HepG2 (cell line): Measurements from ENCODE around the gene SF3B5. TPM values are rescaled to one million over a fixed set of nuclear protein-coding genes. Genes with fewer than 3 reads are reported as not detected.

Experiments
- CBFB ChIP-seq: sonication (generic); formaldehyde crosslinking; IDR thresholded peaks from 2 replicates; pipeline ENCODE4 v1.4.0; 2020; ENCODE audit warnings: missing genetic modification reagents
- CENPBD1 ChIP-seq: sonication (generic); formaldehyde crosslinking; IDR thresholded peaks from 2 replicates; pipeline ENCODE4 v1.8.0; 2022; ENCODE audit warnings: missing genetic modification reagents, low read depth, mild to moderate bottlenecking, borderline replicate concordance
- DBP ChIP-seq: sonication (generic); formaldehyde crosslinking; IDR thresholded peaks from 2 replicates; pipeline ENCODE4 v1.4.0; 2020; ENCODE audit warnings: missing genetic modification reagents; ENCODE audit errors: not compliant biosample characterization
- ERF ChIP-seq: IDR thresholded peaks from 2 replicates; pipeline ENCODE4 v1.6.1; 2018; ENCODE audit warnings: missing biosample characterization, missing genetic modification reagents
- FIP1L1 ChIP-seq: fragments of 200-400 bp; formaldehyde crosslinking; IDR thresholded peaks from 2 replicates; pipeline ENCODE4 v1.6.1; 2018; ENCODE audit warnings: low read depth, mild to moderate bottlenecking, low read length, moderate library complexity, borderline replicate concordance; ENCODE audit not compliant: insufficient read depth
- FOSL1 ChIP-seq: sonication (generic); formaldehyde crosslinking; IDR thresholded peaks from 2 replicates; pipeline ENCODE4 v1.9.0; 2021; ENCODE audit warnings: missing genetic modification reagents, borderline replicate concordance
- GFI1 ChIP-seq: sonication (generic); formaldehyde crosslinking; IDR thresholded peaks from 2 replicates; pipeline ENCODE4 v1.5.0; 2020; ENCODE audit warnings: missing genetic modification reagents, mild to moderate bottlenecking, borderline replicate concordance
- GZF1 ChIP-seq: sonication (generic); formaldehyde crosslinking; IDR thresholded peaks from 2 replicates; pipeline ENCODE4 v1.5.1; 2020; ENCODE audit warnings: mild to moderate bottlenecking, missing genetic modification reagents
- MAFF ChIP-seq: IDR thresholded peaks from 2 replicates; pipeline ENCODE4 v1.6.1; 2011; ENCODE audit warnings: low read depth, low read length, improper control_type of control experiment
- NFRKB ChIP-seq: fragments of 450-650 bp; IDR thresholded peaks from 2 replicates; pipeline ENCODE4 v1.6.1; 2017
- NFYB ChIP-seq: sonication (generic); formaldehyde crosslinking; IDR thresholded peaks from 2 replicates; pipeline ENCODE4 v1.4.0; 2020; ENCODE audit warnings: missing genetic modification reagents
- SMYD3 ChIP-seq: sonication (generic); formaldehyde crosslinking; IDR thresholded peaks from 2 replicates; pipeline ENCODE4 v1.8.1; 2023; ENCODE audit warnings: mild to moderate bottlenecking, missing genetic modification reagents
- TRIM24 ChIP-seq: sonication (generic); formaldehyde crosslinking; IDR thresholded peaks from 2 replicates; pipeline ENCODE4 v1.8.0; 2022; ENCODE audit warnings: mild to moderate bottlenecking, missing genetic modification reagents
- ZBTB3 ChIP-seq: sonication (generic); formaldehyde crosslinking; IDR thresholded peaks from 2 replicates; pipeline ENCODE4 v1.4.0; 2020; ENCODE audit warnings: low read depth, mild to moderate bottlenecking, moderate library complexity, missing genetic modification reagents, borderline replicate concordance
- ZEB1 ChIP-seq: IDR thresholded peaks from 2 replicates; pipeline ENCODE4 v1.6.1; 2012; ENCODE audit warnings: mild to moderate bottlenecking, low read depth, inconsistent platforms; ENCODE audit not compliant: insufficient replicate concordance
- ZFAT ChIP-seq: sonication (generic); formaldehyde crosslinking; conservative IDR thresholded peaks from 2 replicates; pipeline ENCODE4 v1.8.1; 2023; ENCODE audit warnings: missing genetic modification reagents, inconsistent platforms
- ZFP90 ChIP-seq: sonication (generic); formaldehyde crosslinking; IDR thresholded peaks from 2 replicates; pipeline ENCODE4 v1.8.0; 2022; ENCODE audit warnings: missing genetic modification reagents, mild to moderate bottlenecking, inconsistent platforms, borderline replicate concordance
- ZNF205 ChIP-seq: IDR thresholded peaks from 2 replicates; pipeline ENCODE4 v1.6.1; 2018; ENCODE audit warnings: missing biosample characterization, missing genetic modification reagents
- ZNF235 ChIP-seq: sonication (generic); formaldehyde crosslinking; IDR thresholded peaks from 2 replicates; pipeline ENCODE4 v1.8.1; 2023; ENCODE audit warnings: mild to moderate bottlenecking, missing genetic modification reagents, borderline replicate concordance
- ZNF30 ChIP-seq: sonication (generic); formaldehyde crosslinking; IDR thresholded peaks from 2 replicates; pipeline ENCODE4 v1.5.0; 2020; ENCODE audit warnings: mild to moderate bottlenecking, missing genetic modification reagents
- ZNF431 ChIP-seq: sonication (generic); formaldehyde crosslinking; IDR thresholded peaks from 2 replicates; pipeline ENCODE4 v1.9.0; 2022; ENCODE audit warnings: missing genetic modification reagents, low read depth, mild to moderate bottlenecking, borderline replicate concordance
- ZNF607 ChIP-seq: sonication (generic); formaldehyde crosslinking; IDR thresholded peaks from 2 replicates; pipeline ENCODE4 v1.5.1; 2020; ENCODE audit warnings: missing genetic modification reagents, mild to moderate bottlenecking, borderline replicate concordance
- ZNF749 ChIP-seq: sonication (generic); formaldehyde crosslinking; IDR thresholded peaks from 2 replicates; pipeline ENCODE4 v1.8.0; 2022; ENCODE audit warnings: mild to moderate bottlenecking, missing genetic modification reagents, moderate library complexity, borderline replicate concordance
- ZSCAN9 ChIP-seq: IDR thresholded peaks from 2 replicates; pipeline ENCODE4 v1.6.1; 2016; ENCODE audit warnings: borderline replicate concordance
- ZZZ3 ChIP-seq: sonication (generic); formaldehyde crosslinking; IDR thresholded peaks from 2 replicates; pipeline ENCODE4 v1.4.0; 2020; ENCODE audit warnings: missing genetic modification reagents, mild to moderate bottlenecking, borderline replicate concordance
- polyA plus RNA-seq, 8 experiments: library from polyadenylated mRNA; depleted of rRNA in 3 of 8; stranded (reverse) in 7 of 8; unstranded in 1 of 8; fragments of >200 nt; fragmentation: Illumina TruSeq in 4 of 8; extraction: Trizol in 4 of 8; gene quantifications; 2 replicates each; pipeline versions ENCODE4 v1.2.1 to v1.2.3, GENCODE V29; 2011 to 2016; ENCODE audit warnings: low read depth in 4 of 8, missing spikeins in 1 of 8, mixed read lengths in 1 of 8; ENCODE audit not compliant: insufficient read depth in 1 of 8
- total RNA-seq, 5 experiments: library from RNA; depleted of rRNA; stranded (reverse); fragments of >200 nt; fragmentation: Illumina TruSeq; extraction: Trizol; gene quantifications; 2 replicates each; pipeline ENCODE4 v1.2.3, GENCODE V29; 2016; ENCODE audit warnings: low read depth in 1 of 5
- TF ChIP-seq, protein P1 (sequence below): sonication (generic); formaldehyde crosslinking; IDR thresholded peaks from 2 replicates; pipeline ENCODE4 v1.4.0; 2020; ENCODE audit warnings: missing genetic modification reagents, borderline replicate concordance
- TF ChIP-seq, protein P2 (sequence below): sonication (generic); formaldehyde crosslinking; IDR thresholded peaks from 2 replicates; pipeline ENCODE4 v1.8.0; 2022; ENCODE audit warnings: mild to moderate bottlenecking, missing genetic modification reagents

SF3B5 gene
- total and polyA plus RNA-seq, 2 of the 13 experiments (the other 11 are each of a cell fraction or from before 2014, with no cell fraction given): 263 to 292 TPM

DNA sequence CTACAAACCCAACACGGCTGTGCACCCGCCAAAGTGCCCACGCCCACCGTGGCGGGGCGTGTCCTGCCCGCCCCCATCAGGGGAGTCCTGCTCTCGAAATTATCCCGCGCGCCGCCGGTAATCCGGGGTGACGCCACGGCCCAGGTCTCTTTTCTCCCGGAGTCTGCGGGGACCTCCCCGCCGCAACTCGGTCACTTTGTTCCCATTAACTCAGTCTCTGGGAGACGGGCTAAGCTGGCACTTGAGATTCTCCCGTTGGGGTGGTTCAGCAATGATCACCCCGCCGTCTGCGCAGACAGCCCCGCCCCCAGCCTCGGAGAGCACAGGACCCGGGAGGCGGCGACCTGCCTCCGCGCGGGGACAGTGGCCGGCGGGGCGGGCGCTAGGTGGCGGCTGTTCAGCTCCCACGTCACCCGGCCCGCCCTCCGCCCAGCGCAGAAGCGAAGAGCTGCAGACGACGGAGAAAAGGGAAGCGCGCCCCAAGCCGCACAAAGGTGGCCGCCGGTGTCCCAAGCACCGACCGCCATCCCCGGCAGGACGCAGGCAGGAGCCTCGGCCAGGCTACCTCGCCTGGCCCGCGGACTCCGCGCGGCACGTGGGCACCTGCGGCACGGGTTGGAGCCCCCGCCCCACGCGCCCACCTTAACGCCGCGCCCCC is 31.5 kb downstream of the SF3B5 start (continued):
- TF ChIP-seq ZNF235 (CRISPR knock-in tag) (no peak), FIP1L1 (no peak), ZZZ3 (CRISPR knock-in tag) (no peak), ZNF205 (CRISPR knock-in tag) (no peak), NFRKB (no peak), ZFAT (CRISPR knock-in tag) (no peak), ZNF30 (CRISPR knock-in tag) (no peak), MAFF (no peak), TRIM24 (CRISPR knock-in tag) (no peak), NFYB (CRISPR knock-in tag) (no peak), CENPBD1 (CRISPR knock-in tag) (no peak), ZEB1 (no peak), ZNF431 (CRISPR knock-in tag) (no peak), FOSL1 (CRISPR knock-in tag) (no peak), ERF (CRISPR knock-in tag) (peak; percentile 78), ZNF749 (CRISPR knock-in tag) (0 out of 2 replicates have a peak, but pooled peaks have one; percentile 34), ZBTB3 (CRISPR knock-in tag) (no peak), ZSCAN9 (no peak), GFI1 (no peak), DBP (no peak), GZF1 (CRISPR knock-in tag) (0 out of 2 replicates have a peak, but pooled peaks have one; percentile 55), SMYD3 (CRISPR knock-in tag) (no peak), CBFB (CRISPR knock-in tag) (no peak), ZNF607 (CRISPR knock-in tag) (no peak; the same call in 1 of the 2 replicates), ZFP90 (CRISPR knock-in tag) (no peak; the same call in none of the 2 replicates)
- TF ChIP-seq, protein P1, sequence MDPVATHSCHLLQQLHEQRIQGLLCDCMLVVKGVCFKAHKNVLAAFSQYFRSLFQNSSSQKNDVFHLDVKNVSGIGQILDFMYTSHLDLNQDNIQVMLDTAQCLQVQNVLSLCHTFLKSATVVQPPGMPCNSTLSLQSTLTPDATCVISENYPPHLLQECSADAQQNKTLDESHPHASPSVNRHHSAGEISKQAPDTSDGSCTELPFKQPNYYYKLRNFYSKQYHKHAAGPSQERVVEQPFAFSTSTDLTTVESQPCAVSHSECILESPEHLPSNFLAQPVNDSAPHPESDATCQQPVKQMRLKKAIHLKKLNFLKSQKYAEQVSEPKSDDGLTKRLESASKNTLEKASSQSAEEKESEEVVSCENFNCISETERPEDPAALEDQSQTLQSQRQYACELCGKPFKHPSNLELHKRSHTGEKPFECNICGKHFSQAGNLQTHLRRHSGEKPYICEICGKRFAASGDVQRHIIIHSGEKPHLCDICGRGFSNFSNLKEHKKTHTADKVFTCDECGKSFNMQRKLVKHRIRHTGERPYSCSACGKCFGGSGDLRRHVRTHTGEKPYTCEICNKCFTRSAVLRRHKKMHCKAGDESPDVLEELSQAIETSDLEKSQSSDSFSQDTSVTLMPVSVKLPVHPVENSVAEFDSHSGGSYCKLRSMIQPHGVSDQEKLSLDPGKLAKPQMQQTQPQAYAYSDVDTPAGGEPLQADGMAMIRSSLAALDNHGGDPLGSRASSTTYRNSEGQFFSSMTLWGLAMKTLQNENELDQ (CRISPR knock-in tag): no peak
- TF ChIP-seq, protein P2, sequence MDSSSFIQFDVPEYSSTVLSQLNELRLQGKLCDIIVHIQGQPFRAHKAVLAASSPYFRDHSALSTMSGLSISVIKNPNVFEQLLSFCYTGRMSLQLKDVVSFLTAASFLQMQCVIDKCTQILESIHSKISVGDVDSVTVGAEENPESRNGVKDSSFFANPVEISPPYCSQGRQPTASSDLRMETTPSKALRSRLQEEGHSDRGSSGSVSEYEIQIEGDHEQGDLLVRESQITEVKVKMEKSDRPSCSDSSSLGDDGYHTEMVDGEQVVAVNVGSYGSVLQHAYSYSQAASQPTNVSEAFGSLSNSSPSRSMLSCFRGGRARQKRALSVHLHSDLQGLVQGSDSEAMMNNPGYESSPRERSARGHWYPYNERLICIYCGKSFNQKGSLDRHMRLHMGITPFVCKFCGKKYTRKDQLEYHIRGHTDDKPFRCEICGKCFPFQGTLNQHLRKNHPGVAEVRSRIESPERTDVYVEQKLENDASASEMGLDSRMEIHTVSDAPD (CRISPR knock-in tag): 0 out of 2 replicates have a peak, but pooled peaks have one; percentile 44
